CD14-positive monocyte (primary cell): ENCODE data around the gene ZFP1. TPM values are rescaled to one million over a fixed set of nuclear protein-coding genes. Genes with fewer than 3 reads are reported as not detected.

ENCODE experiments used
- DNase-seq, 3 donors: peaks; one replicate each; pipeline ENCODE4 v3.0.0-alpha.2; 2011 to 2022
- H2AFZ ChIP-seq: 2 replicates; pipeline ENCODE4 v1.6.0; 2012; ENCODE audit warnings: mild to moderate bottlenecking, low read depth, low read length, inconsistent platforms; ENCODE audit not compliant: insufficient read depth, poor library complexity, severe bottlenecking
- H3K27ac ChIP-seq, 2 donors: 1 replicate in 1 of 2; 2 replicates in 1 of 2; pipeline ENCODE4 v1.5.1; 2012 to 2013; ENCODE audit warnings: low read length in 2 of 2, control low read depth in 1 of 2, inconsistent platforms in 1 of 2, low read depth in 1 of 2, mild to moderate bottlenecking in 1 of 2
- H3K27me3 ChIP-seq, 2 donors: one replicate each; pipeline versions ENCODE4 v1.6.0 to v1.6.1; 2011 to 2013; ENCODE audit warnings: low read length in 2 of 2; ENCODE audit not compliant: control insufficient read depth in 2 of 2, insufficient read depth in 2 of 2
- H3K36me3 ChIP-seq, 2 donors: replicated peaks in 1 of 2; 1 replicate in 1 of 2; 2 replicates in 1 of 2; pipeline versions ENCODE4 v1.5.1 to v1.6.1; 2012 to 2013; ENCODE audit warnings: low read length in 2 of 2, control low read depth in 1 of 2, inconsistent platforms in 1 of 2, mild to moderate bottlenecking in 1 of 2; ENCODE audit not compliant: insufficient read depth in 2 of 2, control insufficient read depth in 1 of 2
- H3K4me1 ChIP-seq, 2 donors: 1 replicate in 1 of 2; 2 replicates in 1 of 2; pipeline versions ENCODE4 v1.5.1 to v1.6.1; 2012 to 2013; ENCODE audit warnings: low read length in 2 of 2, control low read depth in 1 of 2, inconsistent platforms in 1 of 2, mild to moderate bottlenecking in 1 of 2, moderate library complexity in 1 of 2; ENCODE audit not compliant: insufficient read depth in 2 of 2, control insufficient read depth in 1 of 2
- H3K4me2 ChIP-seq: replicated peaks from 2 replicates; pipeline ENCODE3; 2012; ENCODE audit warnings: low read length, moderate library complexity, mild to moderate bottlenecking; ENCODE audit not compliant: poor library complexity, severe bottlenecking; ENCODE audit errors: extremely low read depth
- H3K4me3 ChIP-seq, 3 experiments: fragments of 200-600 bp in 1 of 3; sonication (generic) in 1 of 3; replicated peaks in 1 of 3; 1 replicate in 2 of 3; 2 replicates in 1 of 3; pipeline ENCODE4 v1.5.1; 2011 to 2013; ENCODE audit warnings: low read length in 3 of 3, mild to moderate bottlenecking in 3 of 3, control low read depth in 2 of 3, low read depth in 2 of 3, inconsistent platforms in 1 of 3, moderate library complexity in 1 of 3
- H3K79me2 ChIP-seq: 2 replicates; pipeline ENCODE4 v1.6.0; 2012; ENCODE audit warnings: mild to moderate bottlenecking, control low read depth, inconsistent platforms, low read length, moderate library complexity; ENCODE audit not compliant: insufficient read depth
- H3K9ac ChIP-seq: 2 replicates; pipeline ENCODE4 v1.6.0; 2017; ENCODE audit warnings: low read length, mild to moderate bottlenecking; ENCODE audit not compliant: insufficient read depth, poor library complexity, severe bottlenecking
- H3K9me3 ChIP-seq, 2 donors: replicated peaks in 1 of 2; 1 replicate in 1 of 2; 2 replicates in 1 of 2; pipeline versions ENCODE4 v1.5.1 to v1.6.1; 2012 to 2013; ENCODE audit warnings: low read length in 2 of 2, control low read depth in 1 of 2; ENCODE audit not compliant: control insufficient read depth in 1 of 2, insufficient read depth in 1 of 2
- H4K20me1 ChIP-seq: 2 replicates; pipeline ENCODE4 v1.6.0; 2012; ENCODE audit warnings: mild to moderate bottlenecking, low read length, control low read depth, moderate library complexity; ENCODE audit not compliant: insufficient read depth
- H3K27ac Mint-ChIP-seq, 7 donors: one replicate each; pipeline ENCODE4 v1.8.0; 2020; ENCODE audit warnings: mild to moderate bottlenecking in 7 of 7, mixed read lengths in 7 of 7, moderate library complexity in 6 of 7, inconsistent platforms in 2 of 7
- H3K27me3 Mint-ChIP-seq, 3 donors: one replicate each; pipeline ENCODE4 v1.8.0; 2021 to 2022; ENCODE audit warnings: low read depth in 3 of 3, mild to moderate bottlenecking in 3 of 3, mixed read lengths in 3 of 3, moderate library complexity in 3 of 3, inconsistent platforms in 1 of 3
- H3K36me3 Mint-ChIP-seq, 2 donors: one replicate each; pipeline ENCODE4 v1.8.0; 2020; ENCODE audit warnings: mixed read lengths in 2 of 2, inconsistent platforms in 1 of 2, mild to moderate bottlenecking in 1 of 2
- H3K4me1 Mint-ChIP-seq: one replicate; pipeline ENCODE4 v1.8.0; 2020; ENCODE audit warnings: mild to moderate bottlenecking, mixed read lengths
- H3K4me3 Mint-ChIP-seq, 2 donors: one replicate each; pipeline ENCODE4 v1.8.0; 2020; ENCODE audit warnings: mild to moderate bottlenecking in 2 of 2, mixed read lengths in 2 of 2, moderate library complexity in 1 of 2
- H3K9me3 Mint-ChIP-seq, 7 donors: one replicate each; pipeline ENCODE4 v1.8.0; 2020 to 2022; ENCODE audit warnings: mixed read lengths in 7 of 7, mild to moderate bottlenecking in 6 of 7, moderate library complexity in 6 of 7, inconsistent platforms in 2 of 7
- CTCF ChIP-seq: fragments of 200-600 bp; IDR thresholded peaks from one replicate; pipeline ENCODE4 v1.8.0; 2022; ENCODE audit warnings: antibody characterized with exemption, mild to moderate bottlenecking
- WGBS: methylation state at CpG from one replicate; pipeline ENCODE4 v1.1.5; 2013; ENCODE audit warnings: missing lambda C conversion rate; ENCODE audit not compliant: insufficient coverage; 5-methylcytosine and 5-hydroxymethylcytosine counted together
- intact Hi-C, 2 donors: fragments of 100-400 bp; cut with micrococcal nuclease; formaldehyde crosslinking; loops; one replicate each; pipeline versions ENCODE4 v1.15.0 to v1.15.1; 2023
- polyA plus RNA-seq, 3 donors: library from polyadenylated mRNA; depleted of rRNA in 1 of 3; unstranded in 2 of 3; stranded (reverse) in 1 of 3; fragments of 300-500 nt in 2 of 3; fragments of >200 nt in 1 of 3; fragmentation: Illumina TruSeq in 2 of 3; gene quantifications; 1 replicate in 2 of 3; 2 replicates in 1 of 3; pipeline ENCODE4 v1.2.3, GENCODE V29; 2012 to 2021

The ZFP1 gene
- polyA plus RNA-seq, 3 donors = 1.8 to 4.0 (median 3.4) TPM

GRCh38 chr16:75169899-75170405 is 21.6 kb downstream of the ZFP1 start:
- no peaks in the 10 kb centered on the region for H3K79me2 ChIP-seq
- H3K4me3 Mint-ChIP-seq = no peak overlapping the region
- intact Hi-C loops = no loop called here
- peaks cover 47 to 50% of the 10 kb centered on the region in 2 donors for H3K36me3 Mint-ChIP-seq
- H3K36me3 ChIP-seq = peaks cover 27 to 62% of the 10 kb centered on the region in 2 donors
- peaks cover 0 to 1% (median 1%) of the 10 kb centered on the region in 3 donors for H3K27me3 Mint-ChIP-seq
- H3K9me3 ChIP-seq = peaks cover 64 to 100% of the 10 kb centered on the region in 2 donors
- no peak for DNase-seq
- peak overlapping the region in 1 of 3 experiments; percentile 12 for H3K4me3 ChIP-seq
- H2AFZ ChIP-seq = no peak overlapping the region
- H3K9ac ChIP-seq = no peak overlapping the region
- H3K4me2 ChIP-seq = no peak overlapping the region
- no peaks in the 10 kb centered on the region for H3K27me3 ChIP-seq
- peaks cover 51 to 91% (median 86%) of the 10 kb centered on the region in 7 donors for H3K9me3 Mint-ChIP-seq
- no CpG with 5 or more reads among the region's 10 CpGs for WGBS
- no peak for TF ChIP-seq CTCF
- H4K20me1 ChIP-seq = no peaks in the 10 kb centered on the region
- H3K27ac ChIP-seq = no peak overlapping the region
- H3K4me1 Mint-ChIP-seq = no peaks in the 10 kb centered on the region
- no peak overlapping the region for H3K27ac Mint-ChIP-seq
- H3K4me1 ChIP-seq = no peaks in the 10 kb centered on the region

GRCh38 chr16:75172578-75172977 is 24.3 kb downstream of the ZFP1 start:
- H3K27me3 Mint-ChIP-seq = peaks cover 0 to 1% (median 1%) of the 10 kb centered on the region in 3 donors
- 90% methylated on average over 2 of the region's 4 CpGs for WGBS
- no peak overlapping the region for H2AFZ ChIP-seq
- peaks cover 28 to 32% of the 10 kb centered on the region in 2 donors for H3K36me3 Mint-ChIP-seq
- H3K9me3 Mint-ChIP-seq = peaks cover 59 to 92% (median 89%) of the 10 kb centered on the region in 7 donors
- no peaks in the 10 kb centered on the region for H3K79me2 ChIP-seq
- H3K4me1 ChIP-seq = no peaks in the 10 kb centered on the region
- H3K36me3 ChIP-seq = peaks cover 18 to 37% of the 10 kb centered on the region in 2 donors
- DNase-seq = no peak
- no peaks in the 10 kb centered on the region for H3K27me3 ChIP-seq
- no peaks in the 10 kb centered on the region for H4K20me1 ChIP-seq
- no peak overlapping the region for H3K4me2 ChIP-seq
- no peak for TF ChIP-seq CTCF
- no peaks in the 10 kb centered on the region for H3K4me1 Mint-ChIP-seq
- intact Hi-C loops = no loop called here
- H3K27ac ChIP-seq = no peak overlapping the region
- H3K9ac ChIP-seq = no peak overlapping the region
- no peak overlapping the region for H3K4me3 ChIP-seq
- H3K9me3 ChIP-seq = peaks cover 71 to 95% of the 10 kb centered on the region in 2 donors
- no peak overlapping the region for H3K27ac Mint-ChIP-seq
- H3K4me3 Mint-ChIP-seq = no peak overlapping the region
